GM18499 (cell line): Measurements from ENCODE around the gene AKR1C1.
"Not testable (repeated sequence)": the region's sequence is repeated elsewhere in the genome, so short reads cannot be mapped to it uniquely, and the experiment has no call there.

ENCODE experiments used
- ATAC-seq: cut with Tn5 transposase; IDR thresholded peaks from one replicate; pipeline ENCODE4 v1.9.1; 2021; ENCODE audit warnings: moderate number of reproducible peaks; ENCODE audit not compliant: insufficient read depth, unreplicated experiment

Gene AKR1C1

DNA sequence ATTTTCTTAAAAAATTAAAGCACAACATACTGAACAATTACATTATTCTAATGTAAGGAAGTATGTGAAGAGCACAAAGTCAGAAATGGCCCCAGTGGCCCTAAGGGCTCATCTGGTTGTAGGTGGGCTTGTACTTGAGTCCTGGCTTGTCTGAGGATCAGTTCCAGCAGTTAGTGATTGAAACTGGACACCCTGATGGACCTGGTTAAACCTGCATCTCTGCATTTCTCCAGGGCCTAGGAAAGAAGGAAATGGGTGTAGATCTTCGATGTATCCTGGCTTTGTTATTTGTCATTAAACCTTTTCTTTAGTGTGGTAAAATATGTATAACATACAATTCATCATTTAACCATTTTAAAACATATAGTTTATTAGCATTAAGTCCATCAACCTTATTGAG is 50.2 kb downstream of the AKR1C1 start:
- no peak for ATAC-seq

DNA sequence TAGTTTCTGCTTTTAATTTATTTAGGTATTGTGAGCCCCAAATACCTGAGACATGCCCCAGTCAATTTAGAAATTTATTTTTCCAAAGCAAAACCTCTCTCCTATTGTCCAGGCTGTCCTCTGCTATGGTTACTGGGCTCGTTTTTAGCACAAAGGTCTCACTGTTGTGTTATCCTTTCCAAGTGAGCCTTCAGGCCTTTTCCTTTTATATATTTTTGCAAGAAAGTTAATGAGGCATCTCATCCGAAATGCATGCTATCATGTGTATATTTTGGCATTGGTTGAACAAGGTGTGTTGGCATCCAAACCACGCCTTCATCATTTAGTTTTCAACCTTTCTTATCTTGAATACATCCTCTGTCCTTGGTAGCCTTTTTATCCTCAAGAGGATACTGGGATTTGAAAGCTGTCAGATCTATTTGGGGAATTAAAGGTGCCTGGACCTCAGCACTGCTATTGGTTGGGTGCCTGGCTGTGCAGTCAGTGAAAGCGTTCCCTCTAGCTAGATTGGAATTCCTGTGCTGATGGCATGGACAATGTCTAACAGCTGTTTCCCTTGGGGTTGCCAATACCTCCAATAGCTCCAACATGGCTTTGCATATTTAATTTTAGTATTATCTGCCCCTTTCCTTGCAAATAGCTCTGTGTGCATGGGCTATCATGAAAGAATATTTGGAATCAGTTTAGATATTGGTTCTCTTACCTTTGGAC is 51.1 kb downstream of the AKR1C1 start:
- ATAC-seq, result not testable (repeated sequence)

- ATAC-seq, result no peak
These were observed 51.7 kb downstream of the AKR1C1 start for GRCh38 chr10:5014936-5015335.

DNA sequence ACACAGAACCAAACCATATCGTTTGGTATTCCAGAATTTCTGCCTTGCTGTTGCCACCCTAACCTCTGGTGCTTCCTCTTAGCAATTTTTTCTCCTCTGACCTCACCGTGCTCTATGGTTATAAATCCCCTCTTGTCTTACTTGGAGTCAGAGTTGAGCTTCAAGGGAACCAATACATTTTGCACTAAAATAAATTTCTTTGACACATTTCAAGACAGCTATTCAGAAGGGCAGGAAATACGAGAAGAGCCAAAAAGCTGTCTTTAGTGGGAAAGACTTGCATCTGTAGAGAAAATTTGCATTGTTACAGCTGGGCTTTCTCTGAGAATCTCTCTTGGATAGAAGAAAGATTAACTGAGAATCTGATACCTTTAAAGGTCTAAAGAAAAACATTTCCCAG is 54.9 kb downstream of the AKR1C1 start:
- no peak for ATAC-seq

DNA sequence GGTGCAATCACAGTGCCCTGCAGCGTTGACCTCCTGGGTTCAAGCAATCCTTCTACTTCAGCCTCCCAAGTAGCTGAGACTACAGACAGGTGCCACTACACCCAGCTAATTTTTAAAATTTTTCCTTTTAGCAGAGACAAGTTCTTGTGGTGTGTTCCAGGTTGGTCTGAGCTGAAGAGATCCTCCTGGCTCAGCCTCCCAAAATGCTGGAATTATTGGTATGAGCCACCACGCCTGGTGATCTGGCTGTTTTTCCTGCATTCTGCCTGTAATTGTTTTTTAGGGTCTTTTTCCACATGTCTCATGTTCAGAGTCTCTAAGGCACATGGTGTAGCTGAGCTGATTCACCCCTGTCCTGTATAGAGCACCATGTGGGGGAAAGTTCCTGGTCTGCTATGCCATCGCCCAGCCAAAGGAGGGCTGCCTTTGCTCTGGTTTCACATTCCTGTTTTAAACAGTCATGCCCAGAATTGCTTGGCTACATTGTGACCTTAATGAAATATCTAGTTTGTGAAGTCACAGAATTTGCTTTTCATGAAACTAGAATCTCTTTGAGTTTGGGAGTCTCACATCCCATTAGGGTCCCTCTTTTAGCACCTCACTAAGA is 55.6 kb downstream of the AKR1C1 start:
- ATAC-seq, result not testable (repeated sequence)

DNA sequence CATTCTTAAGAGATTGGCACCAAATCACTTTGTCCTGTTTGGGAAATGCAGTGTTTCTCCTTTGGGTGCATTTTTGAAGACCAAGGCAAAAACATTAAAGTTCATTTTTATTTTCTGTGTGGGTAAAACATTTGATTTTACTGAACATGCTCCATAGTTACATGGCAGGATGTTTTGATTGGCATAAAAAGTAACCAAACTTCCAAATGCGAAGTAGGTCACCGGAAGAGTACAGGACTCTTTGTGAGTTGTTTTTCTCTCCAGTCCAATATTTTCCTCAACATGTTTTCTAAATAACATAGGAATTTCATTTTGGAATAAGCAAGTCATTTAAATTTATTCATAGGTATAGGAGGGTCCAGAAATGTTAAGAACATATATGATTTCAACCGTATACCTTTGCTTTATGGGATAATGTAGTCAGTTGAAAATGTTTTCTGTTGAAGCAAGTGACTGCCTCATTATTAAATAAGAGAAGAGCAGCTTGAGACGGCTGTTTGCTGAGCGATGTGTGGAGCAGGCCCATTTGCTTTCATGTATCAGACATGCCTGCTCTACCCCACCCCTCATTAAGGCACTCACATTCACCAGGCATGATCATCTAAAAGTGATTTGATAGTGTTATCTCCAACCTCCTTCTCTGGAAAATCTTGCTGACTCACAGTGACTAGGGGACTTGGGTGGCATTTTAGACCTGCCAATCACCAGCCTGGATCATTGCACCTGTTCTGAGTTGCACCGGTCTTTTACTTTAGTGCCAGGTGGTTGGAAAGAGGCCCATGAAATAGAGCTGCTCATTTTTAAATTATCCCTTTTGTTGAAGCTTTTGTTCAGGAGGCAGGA is 56.8 kb downstream of the AKR1C1 start:
- ATAC-seq, result not testable (repeated sequence)

DNA sequence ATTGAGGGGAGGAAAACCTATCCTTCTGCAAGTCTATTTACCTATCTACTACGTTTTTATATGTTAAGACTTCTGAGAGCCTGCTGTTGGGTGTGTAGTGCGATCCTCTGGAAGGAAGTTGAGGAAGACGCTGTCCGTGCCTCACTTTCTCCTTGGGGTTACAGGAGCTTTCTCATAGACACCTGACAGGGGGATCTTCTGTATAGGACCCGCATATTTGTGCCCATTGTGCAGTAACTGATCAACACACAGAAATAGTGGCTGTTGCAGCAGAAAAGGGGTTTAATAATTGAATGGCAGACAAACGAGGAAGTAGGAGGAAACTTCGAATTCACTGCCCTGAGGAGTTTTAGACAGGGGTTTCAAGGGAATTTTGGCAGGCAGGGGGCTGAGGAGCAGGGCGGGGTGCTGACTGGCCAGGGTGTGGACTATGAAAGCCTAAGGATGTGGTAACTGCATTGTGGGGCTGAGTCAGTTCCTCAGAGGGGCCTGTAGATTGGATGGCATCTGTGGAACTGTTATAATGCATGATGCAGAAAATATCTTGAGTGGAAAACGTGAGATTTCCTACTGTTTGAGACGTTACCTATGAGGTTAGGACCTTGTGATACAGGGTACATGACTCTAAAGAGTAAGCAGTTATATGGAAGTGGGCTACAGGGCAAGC is 58.5 kb downstream of the AKR1C1 start:
- not testable (repeated sequence) for ATAC-seq

DNA sequence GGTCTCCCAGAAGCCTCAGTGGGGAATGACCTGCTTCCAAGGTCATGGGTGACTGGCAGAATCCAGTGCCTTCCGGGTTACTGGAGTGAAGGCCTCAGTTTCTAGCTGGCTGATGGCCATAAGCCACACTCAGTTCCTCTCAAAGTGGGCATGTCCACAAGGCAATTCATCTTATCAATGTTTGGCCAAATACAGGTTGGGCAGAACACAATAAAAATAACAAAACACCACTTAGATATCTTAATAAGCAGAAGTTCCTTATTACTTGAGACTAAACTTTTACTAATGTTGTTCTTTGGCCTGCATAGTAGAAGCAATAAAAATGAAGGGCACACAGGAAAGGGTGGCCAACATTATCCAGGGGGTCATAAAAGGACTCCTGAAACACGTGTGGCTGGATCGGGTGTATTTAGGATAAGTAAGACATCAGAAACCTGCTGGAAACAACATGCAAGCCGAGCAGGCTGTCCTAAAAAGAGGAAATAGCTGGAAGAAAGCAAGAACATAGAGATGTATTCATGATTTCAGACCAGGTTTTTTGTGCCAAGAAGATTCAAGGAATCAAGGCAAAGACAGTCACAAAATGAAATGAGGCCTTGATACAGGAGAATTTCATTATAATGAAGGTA is 60.1 kb downstream of the AKR1C1 start:
- no peak for ATAC-seq

GRCh38 chr10:5025461-5025881 is 62.3 kb downstream of the AKR1C1 start:
- ATAC-seq, result not testable (repeated sequence)

- no peak for ATAC-seq
These were observed 67.8 kb downstream of the AKR1C1 start for GRCh38 chr10:5030989-5031388.

DNA sequence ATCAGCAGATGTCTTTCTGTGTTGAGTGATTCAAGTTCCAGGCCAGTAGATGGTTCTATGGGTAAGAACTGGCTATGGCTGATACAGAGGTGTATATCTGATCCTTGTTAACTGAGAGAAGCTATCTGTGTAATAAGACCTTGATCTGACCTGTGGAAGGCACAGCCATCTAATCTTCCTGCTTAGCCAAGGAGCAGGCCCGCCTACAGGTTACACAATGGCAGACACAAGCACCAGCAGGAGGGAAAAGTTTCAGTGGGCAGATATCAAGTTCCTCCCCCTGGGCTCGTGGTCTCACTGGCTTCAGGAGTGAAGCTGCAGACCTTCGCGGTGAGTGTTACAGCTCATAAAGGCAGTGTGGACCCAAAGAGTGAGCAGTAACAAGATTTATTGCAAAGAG is 68.4 kb downstream of the AKR1C1 start:
- ATAC-seq, result not testable (repeated sequence)

GRCh38 chr10:5032444-5032843 is 69.2 kb downstream of the AKR1C1 start:
- ATAC-seq, result not testable (repeated sequence)
